ENCODE data around the gene SLCO3A1. TPM values are rescaled to one million over a fixed set of nuclear protein-coding genes. Genes with fewer than 3 reads are reported as not detected.

Gene SLCO3A1
- total and polyA plus RNA-seq, 8 donors, result 2.4 to 38.8 (median 7.7) TPM

DNA sequence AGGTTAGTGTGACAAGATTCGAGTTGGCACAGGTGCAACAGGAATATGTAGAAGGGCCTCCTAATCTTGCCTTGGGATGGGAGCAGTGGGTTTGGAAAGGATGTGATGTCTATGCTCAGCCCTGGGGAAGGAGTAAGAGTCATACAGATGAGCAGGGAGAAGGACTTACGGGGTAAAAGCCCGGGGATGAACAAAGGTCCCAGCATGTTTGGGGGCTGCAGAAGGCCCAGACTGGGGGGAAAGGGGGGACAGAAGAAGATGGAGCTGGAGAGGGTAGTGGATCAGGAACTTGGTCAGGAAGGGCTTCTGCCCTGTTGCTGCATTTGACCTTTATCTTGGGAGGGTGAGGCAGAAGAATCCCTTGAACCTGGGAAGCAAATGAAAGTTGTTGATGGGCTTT, 300.1 kb downstream of the SLCO3A1 start:
- no peak overlapping the region for H3K27ac ChIP-seq
- 78 to 96% (median 96%) methylated on average over 3 of the region's 3 CpGs for WGBS, 5 donors
- DNase-seq, result no peak
- peaks cover 0 to 10% (median 0%) of the 10 kb centered on the region in 4 donors for H3K4me1 ChIP-seq
- H3K27me3 ChIP-seq, result no peaks in the 10 kb centered on the region
- H3K4me3 ChIP-seq, result no peak overlapping the region
- TF ChIP-seq POLR2A (IDR thresholded peaks at IDR 0.05), result no peak
- TF ChIP-seq, protein P1, sequence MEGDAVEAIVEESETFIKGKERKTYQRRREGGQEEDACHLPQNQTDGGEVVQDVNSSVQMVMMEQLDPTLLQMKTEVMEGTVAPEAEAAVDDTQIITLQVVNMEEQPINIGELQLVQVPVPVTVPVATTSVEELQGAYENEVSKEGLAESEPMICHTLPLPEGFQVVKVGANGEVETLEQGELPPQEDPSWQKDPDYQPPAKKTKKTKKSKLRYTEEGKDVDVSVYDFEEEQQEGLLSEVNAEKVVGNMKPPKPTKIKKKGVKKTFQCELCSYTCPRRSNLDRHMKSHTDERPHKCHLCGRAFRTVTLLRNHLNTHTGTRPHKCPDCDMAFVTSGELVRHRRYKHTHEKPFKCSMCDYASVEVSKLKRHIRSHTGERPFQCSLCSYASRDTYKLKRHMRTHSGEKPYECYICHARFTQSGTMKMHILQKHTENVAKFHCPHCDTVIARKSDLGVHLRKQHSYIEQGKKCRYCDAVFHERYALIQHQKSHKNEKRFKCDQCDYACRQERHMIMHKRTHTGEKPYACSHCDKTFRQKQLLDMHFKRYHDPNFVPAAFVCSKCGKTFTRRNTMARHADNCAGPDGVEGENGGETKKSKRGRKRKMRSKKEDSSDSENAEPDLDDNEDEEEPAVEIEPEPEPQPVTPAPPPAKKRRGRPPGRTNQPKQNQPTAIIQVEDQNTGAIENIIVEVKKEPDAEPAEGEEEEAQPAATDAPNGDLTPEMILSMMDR (IDR thresholded peaks at IDR 0.05), result no peak
- no peak for TF ChIP-seq EP300 (IDR thresholded peaks at IDR 0.05)
- no peak for TF ChIP-seq POLR2AphosphoS5 (IDR thresholded peaks at IDR 0.05)
- intact Hi-C loops (cut with DNase I; ENCODE audit: low total_unique reads), result no loop called here
- H3K9me3 ChIP-seq, result no peaks in the 10 kb centered on the region
- peaks cover 0 to 28% (median 25%) of the 10 kb centered on the region in 4 donors for H3K36me3 ChIP-seq

- no peak for DNase-seq
- Histone ChIP-seq H3K4me1 (peaks cover 0 to 11% (median 0%) of the 10 kb centered on the region in 4 donors), H3K27me3 (no peaks in the 10 kb centered on the region), H3K36me3 (peaks cover 0 to 19% (median 10%) of the 10 kb centered on the region in 4 donors), H3K9me3 (no peaks in the 10 kb centered on the region), H3K27ac (no peak overlapping the region), H3K4me3 (no peak overlapping the region)
- intact Hi-C loops (cut with DNase I; ENCODE audit: low total_unique reads), result no loop called here
- WGBS, 5 donors, result 83 to 94% (median 94%) methylated on average over 9 of the region's 9 CpGs
- TF ChIP-seq EP300 (IDR thresholded peaks at IDR 0.05) (no peak), POLR2A (IDR thresholded peaks at IDR 0.05) (no peak), POLR2AphosphoS5 (IDR thresholded peaks at IDR 0.05) (no peak)
- TF ChIP-seq, protein P1 (IDR thresholded peaks at IDR 0.05), result no peak
These were observed 302.4 kb downstream of the SLCO3A1 start for GRCh38 chr15:92155934-92156333.

DNA sequence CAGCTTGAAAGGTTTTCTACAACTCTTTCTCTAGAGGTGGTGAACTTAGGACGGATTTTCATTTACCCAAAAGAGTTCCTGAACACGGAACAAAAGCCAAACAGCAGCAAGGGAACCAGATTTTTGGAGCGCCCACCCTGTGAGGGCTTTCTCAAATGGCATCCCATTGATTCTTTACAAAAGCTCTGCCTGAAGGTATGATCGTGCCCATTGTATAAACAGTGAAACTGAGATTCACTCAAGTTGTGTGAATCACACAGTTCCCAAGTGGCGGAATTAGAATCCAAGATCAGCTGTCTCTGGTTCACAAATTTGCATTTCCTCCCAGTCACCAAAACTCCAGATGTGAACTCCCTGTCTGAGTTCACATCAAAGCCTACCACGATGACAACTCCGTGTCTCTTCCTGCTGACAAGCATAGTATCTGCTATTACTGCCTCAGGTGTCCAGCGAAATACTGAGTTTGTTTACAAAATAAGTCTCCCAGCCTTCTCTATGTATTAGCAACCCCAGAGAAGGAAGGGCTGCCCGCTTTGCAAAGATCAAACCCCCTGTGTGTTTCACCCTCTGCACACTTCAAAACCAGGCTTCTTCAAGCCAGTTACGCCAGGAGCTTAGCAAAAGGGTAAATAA, 304.3 kb downstream of the SLCO3A1 start:
- peak overlapping the region in 2 of 5 donors; percentile 44 to 55 for H3K27ac ChIP-seq
- intact Hi-C loops (cut with DNase I; ENCODE audit: low total_unique reads), result no loop called here
- peaks cover 0 to 20% (median 13%) of the 10 kb centered on the region in 4 donors for H3K36me3 ChIP-seq
- H3K9me3 ChIP-seq, result no peaks in the 10 kb centered on the region
- DNase-seq, result no peak
- TF ChIP-seq EP300 (IDR thresholded peaks at IDR 0.05) (no peak), POLR2AphosphoS5 (IDR thresholded peaks at IDR 0.05) (no peak), POLR2A (IDR thresholded peaks at IDR 0.05) (no peak)
- TF ChIP-seq, protein P1 (IDR thresholded peaks at IDR 0.05), result no peak
- H3K4me1 ChIP-seq, result peaks cover 0 to 11% (median 0%) of the 10 kb centered on the region in 4 donors
- WGBS, 5 donors, result 72 to 83% (median 77%) methylated on average over 10 of the region's 10 CpGs
- no peak overlapping the region for H3K4me3 ChIP-seq
- H3K27me3 ChIP-seq, result no peaks in the 10 kb centered on the region

GRCh38 chr15:92158426-92158825, 304.9 kb downstream of the SLCO3A1 start:
- intact Hi-C loops (cut with DNase I; ENCODE audit: low total_unique reads), result no loop called here
- 42 to 71% (median 46%) methylated on average over 6 of the region's 6 CpGs for WGBS, 5 donors
- peak; percentile 46 to 76 for DNase-seq
- H3K36me3 ChIP-seq, result peaks cover 4 to 26% (median 16%) of the 10 kb centered on the region in 4 donors
- peaks cover 0 to 11% (median 0%) of the 10 kb centered on the region in 4 donors for H3K4me1 ChIP-seq
- no peaks in the 10 kb centered on the region for H3K9me3 ChIP-seq
- TF ChIP-seq POLR2AphosphoS5 (IDR thresholded peaks at IDR 0.05) (peak in 2 of 3 donors; percentile 11 to 39), POLR2A (IDR thresholded peaks at IDR 0.05) (no peak)
- no peak overlapping the region for H3K4me3 ChIP-seq
- peak overlapping the region in 2 of 5 donors; percentile 44 to 55 for H3K27ac ChIP-seq
- no peaks in the 10 kb centered on the region for H3K27me3 ChIP-seq

- 78 to 91% (median 89%) methylated on average over 2 of the region's 2 CpGs for WGBS, 5 donors
- Histone ChIP-seq H3K4me3 (no peak overlapping the region), H3K27me3 (no peaks in the 10 kb centered on the region), H3K9me3 (no peaks in the 10 kb centered on the region), H3K4me1 (peaks cover 0 to 16% (median 3%) of the 10 kb centered on the region in 4 donors), H3K27ac (no peak overlapping the region), H3K36me3 (peaks cover 4 to 32% (median 17%) of the 10 kb centered on the region in 4 donors)
- intact Hi-C loops (cut with DNase I; ENCODE audit: low total_unique reads), result no loop called here
- TF ChIP-seq POLR2A (IDR thresholded peaks at IDR 0.05) (no peak), POLR2AphosphoS5 (IDR thresholded peaks at IDR 0.05) (no peak), EP300 (IDR thresholded peaks at IDR 0.05) (no peak)
- TF ChIP-seq, protein P1 (IDR thresholded peaks at IDR 0.05), result no peak
- no peak for DNase-seq
These were observed 306.0 kb downstream of the SLCO3A1 start for GRCh38 chr15:92159481-92159880.
